Measurements from ENCODE around the gene CPE. TPM values are rescaled to one million over a fixed set of nuclear protein-coding genes. Genes with fewer than 3 reads are reported as not detected.

Gene CPE
- total RNA-seq, 1 donor from 2014 or later = 24.0 TPM

DNA sequence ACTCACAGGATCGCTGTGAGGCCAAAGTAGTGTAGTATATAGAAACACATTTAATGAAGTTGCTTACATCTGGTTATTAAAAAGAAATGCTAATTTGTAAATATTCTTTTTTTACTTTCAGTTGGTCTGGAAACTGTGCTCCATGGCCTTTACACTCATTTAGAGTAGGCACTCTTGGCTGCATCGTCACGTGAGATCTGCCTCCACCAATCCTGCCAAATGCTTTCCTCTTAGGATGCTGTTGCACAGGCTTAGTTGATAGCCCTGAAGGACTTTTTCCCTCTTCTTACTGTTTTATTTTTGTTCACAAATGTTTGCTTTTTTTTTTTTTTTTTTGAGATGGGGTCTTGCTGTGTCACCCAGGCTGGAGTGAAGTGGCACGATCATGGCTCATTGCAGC lies 6.3 kb downstream of the CPE start:
- DNase-seq (ENCODE audit: low read depth) (no peak), FAIRE-seq (no peak)
- no peak overlapping the region for H3K4me3 ChIP-seq (ENCODE audit: low read depth, low read length)
- TF ChIP-seq, protein P1, sequence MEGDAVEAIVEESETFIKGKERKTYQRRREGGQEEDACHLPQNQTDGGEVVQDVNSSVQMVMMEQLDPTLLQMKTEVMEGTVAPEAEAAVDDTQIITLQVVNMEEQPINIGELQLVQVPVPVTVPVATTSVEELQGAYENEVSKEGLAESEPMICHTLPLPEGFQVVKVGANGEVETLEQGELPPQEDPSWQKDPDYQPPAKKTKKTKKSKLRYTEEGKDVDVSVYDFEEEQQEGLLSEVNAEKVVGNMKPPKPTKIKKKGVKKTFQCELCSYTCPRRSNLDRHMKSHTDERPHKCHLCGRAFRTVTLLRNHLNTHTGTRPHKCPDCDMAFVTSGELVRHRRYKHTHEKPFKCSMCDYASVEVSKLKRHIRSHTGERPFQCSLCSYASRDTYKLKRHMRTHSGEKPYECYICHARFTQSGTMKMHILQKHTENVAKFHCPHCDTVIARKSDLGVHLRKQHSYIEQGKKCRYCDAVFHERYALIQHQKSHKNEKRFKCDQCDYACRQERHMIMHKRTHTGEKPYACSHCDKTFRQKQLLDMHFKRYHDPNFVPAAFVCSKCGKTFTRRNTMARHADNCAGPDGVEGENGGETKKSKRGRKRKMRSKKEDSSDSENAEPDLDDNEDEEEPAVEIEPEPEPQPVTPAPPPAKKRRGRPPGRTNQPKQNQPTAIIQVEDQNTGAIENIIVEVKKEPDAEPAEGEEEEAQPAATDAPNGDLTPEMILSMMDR (IDR thresholded peaks at IDR 0.05; ENCODE audit: insufficient read depth, low read length, severe bottlenecking) = no peak
- H3K27me3 ChIP-seq (ENCODE audit: control insufficient read depth, insufficient read depth, low read length) = no peaks in the 10 kb centered on the region
- H3K36me3 ChIP-seq (ENCODE audit: control insufficient read depth, insufficient read depth, low read length) = no peaks in the 10 kb centered on the region

DNA sequence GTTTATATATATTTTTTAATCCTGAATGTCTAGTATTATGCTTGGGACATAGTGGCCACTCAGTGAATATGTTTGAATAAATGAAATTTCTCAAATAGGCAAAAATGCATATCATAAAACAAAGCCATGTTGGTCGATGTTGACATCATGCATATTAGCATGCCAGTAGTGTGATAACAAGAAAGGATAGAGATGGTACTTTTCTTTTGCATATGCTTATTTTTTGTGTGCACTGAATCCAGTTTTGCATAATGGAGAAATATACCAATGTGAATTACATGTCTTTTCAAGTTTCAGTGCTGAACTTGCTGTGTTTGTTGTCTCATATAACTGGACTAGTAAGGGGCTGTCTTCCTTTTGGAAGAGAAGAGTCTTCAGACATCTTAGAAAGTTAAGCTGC lies 7.5 kb downstream of the CPE start:
- no peaks in the 10 kb centered on the region for H3K27me3 ChIP-seq (ENCODE audit: control insufficient read depth, insufficient read depth, low read length)
- no peak for DNase-seq (ENCODE audit: low read depth)
- no peaks in the 10 kb centered on the region for H3K36me3 ChIP-seq (ENCODE audit: control insufficient read depth, insufficient read depth, low read length)
- no peak for FAIRE-seq
- TF ChIP-seq, protein P1 (IDR thresholded peaks at IDR 0.05; ENCODE audit: insufficient read depth, low read length, severe bottlenecking) = no peak
- H3K4me3 ChIP-seq (ENCODE audit: low read depth, low read length) = no peak overlapping the region

DNA sequence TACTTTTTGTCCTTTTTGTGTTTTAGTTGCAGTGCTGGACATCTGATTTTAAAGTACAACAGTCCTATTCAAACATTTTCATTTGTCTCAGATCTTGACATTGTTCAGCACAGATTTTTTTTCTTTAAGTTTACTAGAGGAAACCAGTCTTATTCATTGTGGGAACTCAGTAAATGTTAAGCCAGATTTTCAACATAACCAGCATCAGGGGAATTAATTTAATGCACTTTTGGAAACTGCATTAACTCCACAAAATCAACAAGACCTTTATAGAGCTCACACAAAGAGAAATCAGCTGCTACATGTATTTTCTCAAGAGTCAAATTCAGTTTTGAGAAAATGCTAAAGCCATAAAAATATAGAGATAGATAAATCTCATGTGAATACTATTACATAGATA lies 9.9 kb downstream of the CPE start:
- Histone ChIP-seq H3K36me3 (ENCODE audit: control insufficient read depth, insufficient read depth, low read length) (no peaks in the 10 kb centered on the region), H3K4me3 (ENCODE audit: low read depth, low read length) (no peak overlapping the region), H3K27me3 (ENCODE audit: control insufficient read depth, insufficient read depth, low read length) (no peaks in the 10 kb centered on the region)
- TF ChIP-seq, protein P1 (IDR thresholded peaks at IDR 0.05; ENCODE audit: insufficient read depth, low read length, severe bottlenecking) = no peak
- no peak for DNase-seq (ENCODE audit: low read depth)
- FAIRE-seq = no peak

DNA sequence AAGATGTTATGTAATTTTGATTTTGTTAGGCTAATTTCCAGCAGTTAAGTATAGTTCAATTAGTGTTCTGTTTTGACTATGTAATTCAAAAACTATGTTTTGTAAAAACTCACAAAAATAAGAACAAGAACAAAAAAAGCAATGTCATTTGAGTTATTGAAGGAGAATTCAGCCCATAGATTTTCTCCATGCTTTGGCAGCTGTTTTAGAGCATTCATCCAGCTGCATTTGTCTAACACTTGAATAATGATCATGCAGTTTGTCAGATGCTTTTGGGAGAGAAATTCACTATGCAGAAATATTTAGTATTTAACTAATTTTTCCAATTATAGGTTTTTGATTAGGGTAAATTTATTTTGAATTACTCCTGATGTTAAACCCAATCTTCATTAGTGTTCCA lies 14.2 kb downstream of the CPE start:
- FAIRE-seq = no peak

DNA sequence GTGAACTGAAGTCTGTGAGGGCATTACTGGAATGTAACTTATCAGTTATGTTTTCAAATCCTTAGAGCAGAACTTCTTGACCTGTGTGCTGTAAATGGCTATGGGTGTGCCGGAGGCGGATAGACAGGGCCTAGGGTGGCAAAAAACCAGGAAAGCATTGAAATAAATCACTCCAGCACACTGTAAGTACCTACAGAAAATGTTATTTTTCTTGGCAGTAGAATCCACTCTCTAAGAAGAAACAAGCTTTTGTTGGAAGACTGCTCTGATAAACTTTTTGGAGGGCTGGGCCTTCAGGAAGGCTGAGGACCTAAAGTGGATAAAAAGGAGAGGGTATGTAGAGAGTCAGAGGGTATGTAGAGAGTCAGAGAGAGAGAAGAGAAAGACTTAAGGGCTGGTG lies 14.9 kb downstream of the CPE start:
- TF ChIP-seq, protein P1 (IDR thresholded peaks at IDR 0.05; ENCODE audit: insufficient read depth, low read length, severe bottlenecking) = no peak
- Histone ChIP-seq H3K36me3 (ENCODE audit: control insufficient read depth, insufficient read depth, low read length) (no peaks in the 10 kb centered on the region), H3K4me3 (ENCODE audit: low read depth, low read length) (no peak overlapping the region), H3K27me3 (ENCODE audit: control insufficient read depth, insufficient read depth, low read length) (no peaks in the 10 kb centered on the region)
- no peak for DNase-seq (ENCODE audit: low read depth)
- no peak for FAIRE-seq

More for the DNA sequence above, 14.2 kb downstream of the CPE start:
- no peaks in the 10 kb centered on the region for H3K27me3 ChIP-seq (ENCODE audit: control insufficient read depth, insufficient read depth, low read length)
- no peak for DNase-seq (ENCODE audit: low read depth)
- no peak overlapping the region for H3K4me3 ChIP-seq (ENCODE audit: low read depth, low read length)
- TF ChIP-seq, protein P1 (IDR thresholded peaks at IDR 0.05; ENCODE audit: insufficient read depth, low read length, severe bottlenecking) = no peak
- H3K36me3 ChIP-seq (ENCODE audit: control insufficient read depth, insufficient read depth, low read length) = no peaks in the 10 kb centered on the region

DNA sequence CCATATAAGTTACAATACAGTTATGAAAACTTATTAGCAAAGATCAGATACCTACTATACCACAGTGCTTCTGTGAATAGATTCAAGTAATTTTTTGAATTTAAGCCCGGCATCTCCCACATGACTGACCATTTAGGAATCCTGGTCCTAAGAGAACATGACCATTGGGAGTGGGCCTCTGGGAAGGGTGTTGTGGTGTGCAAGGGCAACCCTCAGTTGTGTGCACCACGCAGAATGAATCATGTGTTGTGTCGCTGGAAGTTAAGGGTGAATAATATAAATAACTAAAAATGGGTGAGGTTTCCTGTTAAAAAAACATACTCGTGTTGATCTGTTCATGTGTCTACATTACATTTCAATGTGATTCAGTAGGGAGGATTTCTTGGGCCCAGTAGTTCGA lies 15.5 kb downstream of the CPE start:
- FAIRE-seq (no peak), DNase-seq (ENCODE audit: low read depth) (peak; percentile 79)
- no peaks in the 10 kb centered on the region for H3K27me3 ChIP-seq (ENCODE audit: control insufficient read depth, insufficient read depth, low read length)
- H3K4me3 ChIP-seq (ENCODE audit: low read depth, low read length) = no peak overlapping the region
- TF ChIP-seq, protein P1 (IDR thresholded peaks at IDR 0.05; ENCODE audit: insufficient read depth, low read length, severe bottlenecking) = no peak
- H3K36me3 ChIP-seq (ENCODE audit: control insufficient read depth, insufficient read depth, low read length) = no peaks in the 10 kb centered on the region

All from bronchial epithelial cell (primary cell).